K562 treated with DMSO at 1 percent for 24 hours (cell line): ENCODE results near the gene NUDC. TPM values are rescaled to one million over a fixed set of nuclear protein-coding genes. Genes with fewer than 3 reads are reported as not detected.

Experiments used
- total RNA-seq: library from RNA; unstranded; fragments of 300-600 nt; gene quantifications from 2 replicates; pipeline ENCODE4 v1.2.3, GENCODE V29; 2022; ENCODE audit warnings: low read depth; ENCODE audit not compliant: insufficient read depth

Gene NUDC
- 128 and 137 TPM in 2 replicates for total RNA-seq

GRCh38 chr1:26921540-26922430 lies at the start of gene NUDC:
TSS of gene NUDC (plus strand) at chr1:26921743. CDS start at chr1:26921849, 106 bp downstream.

GRCh38 chr1:26889551-26890466 lies 31.7 kb upstream of the NUDC start, which contains the start of gene GPN2:
TSS of gene GPN2 (minus strand) at chr1:26890283. CDS start at chr1:26890096, 187 bp downstream.

GRCh38 chr1:26900001-26900814 lies 21.3 kb upstream of the NUDC start, which contains the start of gene GPATCH3:
TSS of gene GPATCH3 (minus strand) at chr1:26900467. CDS start at chr1:26900442, 25 bp downstream.

GRCh38 chr1:26913754-26914619 lies 7.6 kb upstream of the NUDC start, which contains the start of gene NR0B2:
TSS of gene NR0B2 (minus strand) at chr1:26913975. CDS start at chr1:26913940, 35 bp downstream.

GRCh38 chr1:26959722-26960624 lies 38.4 kb downstream of the NUDC start, which contains the start of gene KDF1:
TSS of gene KDF1 (minus strand) at chr1:26960468. CDS start at chr1:26952380, 8,088 bp downstream.

GRCh38 chr1:26993237-26994019 lies 71.9 kb downstream of the NUDC start, which contains the start of gene TRNP1:
TSS of gene TRNP1 (plus strand) at chr1:26993692. CDS start at chr1:26993787, 95 bp downstream.

Other genes starting within 250 kb of the NUDC start
- 54.7 and 55.7 TPM in 2 replicates for gene ARID1A, start 225.7 kb upstream of the NUDC start, total RNA-seq
- 17.8 and 18.1 TPM in 2 replicates for gene PIGV, start 133.8 kb upstream of the NUDC start, total RNA-seq
- 22.3 and 24.0 TPM in 2 replicates for gene ZDHHC18, start 95.1 kb upstream of the NUDC start, total RNA-seq
- gene SFN, start 58.6 kb upstream of the NUDC start, total RNA-seq, result 3.7 and 6.0 TPM in 2 replicates
- 27.3 and 31.7 TPM in 2 replicates for gene GPN2, start 31.5 kb upstream of the NUDC start, total RNA-seq
- 23.8 and 23.9 TPM in 2 replicates for gene GPATCH3, start 21.3 kb upstream of the NUDC start, total RNA-seq
- gene NR0B2, start 7.8 kb upstream of the NUDC start, total RNA-seq, result not detected in 2 replicates
- 3.7 and 4.7 TPM in 2 replicates for gene KDF1, start 38.7 kb downstream of the NUDC start, total RNA-seq
- 0.44 and 1.3 TPM in 2 replicates for gene TRNP1, start 71.9 kb downstream of the NUDC start, total RNA-seq
- 3.8 and 4.5 TPM in 2 replicates for gene TENT5B, start 91.1 kb downstream of the NUDC start, total RNA-seq
- 20.6 and 22.8 TPM in 2 replicates for gene SLC9A1, start 233.4 kb downstream of the NUDC start, total RNA-seq